ENCODE measurements around the gene NLRP9.
"Not testable (repeated sequence)": the region's sequence is repeated elsewhere in the genome, so short reads cannot be mapped to it uniquely, and the experiment has no call there.

Gene NLRP9

GRCh38 chr19:55738302-55738701 lies at the start of gene NLRP9:
TSS of gene NLRP9 (minus strand) at chr19:55738402. CDS start at chr19:55738374, 28 bp downstream.
- DNase-seq, result no peak

- no peak for DNase-seq
These were observed 42.9 kb upstream of the NLRP9 start for GRCh38 chr19:55781112-55781511.

GRCh38 chr19:55778331-55778730 lies 40.1 kb upstream of the NLRP9 start:
- DNase-seq, result no peak

DNA sequence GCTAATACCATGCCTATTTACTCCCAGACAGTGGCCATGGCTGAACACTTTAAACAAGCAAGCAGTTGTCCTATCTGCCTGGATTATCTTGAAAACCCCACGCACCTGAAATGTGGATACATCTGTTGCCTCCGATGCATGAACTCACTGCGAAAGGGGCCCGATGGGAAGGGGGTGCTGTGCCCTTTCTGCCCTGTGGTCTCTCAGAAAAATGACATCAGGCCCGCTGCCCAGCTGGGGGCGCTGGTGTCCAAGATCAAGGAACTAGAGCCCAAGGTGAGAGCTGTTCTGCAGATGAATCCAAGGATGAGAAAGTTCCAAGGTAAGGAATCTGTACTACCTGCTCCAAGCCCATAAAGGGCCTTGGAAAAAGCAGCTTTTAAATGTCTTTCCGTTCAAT lies 39.3 kb upstream of the NLRP9 start:
- DNase-seq, result no peak

GRCh38 chr19:55769632-55770031 lies 31.4 kb upstream of the NLRP9 start:
- DNase-seq, result not testable (repeated sequence)

- not testable (repeated sequence) for DNase-seq
These were observed 30.6 kb upstream of the NLRP9 start, which contains the start of gene RFPL4AL1 for GRCh38 chr19:55768818-55769217. TSS of gene RFPL4AL1 (plus strand) at chr19:55769118. CDS start at chr19:55771805, 2,687 bp downstream.

GRCh38 chr19:55766466-55766865 lies 28.3 kb upstream of the NLRP9 start:
- DNase-seq, result no peak

- not testable (repeated sequence) for DNase-seq
These were observed 20.6 kb upstream of the NLRP9 start, which contains the start of gene RFPL4A for GRCh38 chr19:55758797-55759196. TSS of gene RFPL4A (plus strand) at chr19:55759097. CDS start at chr19:55761801, 2,704 bp downstream.

DNA sequence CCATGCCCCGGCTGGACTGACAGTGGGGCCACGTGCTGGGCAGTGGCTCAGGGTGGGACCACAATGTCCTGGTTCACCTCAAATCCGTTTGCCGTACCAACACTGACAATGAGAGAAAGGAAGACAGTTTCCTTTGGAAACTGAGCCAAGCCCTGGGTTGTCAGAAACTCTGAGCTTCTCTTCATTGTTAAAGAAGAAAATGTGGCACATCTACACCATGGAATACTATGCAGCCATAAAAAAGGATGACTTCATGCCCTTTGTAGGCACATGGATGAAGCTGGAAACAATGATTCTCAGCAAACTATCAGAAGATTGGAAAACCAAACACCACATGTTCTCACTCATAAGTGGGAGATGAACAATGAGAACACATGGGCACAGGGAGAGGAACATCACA lies 18.6 kb upstream of the NLRP9 start:
- DNase-seq, result not testable (repeated sequence)

DNA sequence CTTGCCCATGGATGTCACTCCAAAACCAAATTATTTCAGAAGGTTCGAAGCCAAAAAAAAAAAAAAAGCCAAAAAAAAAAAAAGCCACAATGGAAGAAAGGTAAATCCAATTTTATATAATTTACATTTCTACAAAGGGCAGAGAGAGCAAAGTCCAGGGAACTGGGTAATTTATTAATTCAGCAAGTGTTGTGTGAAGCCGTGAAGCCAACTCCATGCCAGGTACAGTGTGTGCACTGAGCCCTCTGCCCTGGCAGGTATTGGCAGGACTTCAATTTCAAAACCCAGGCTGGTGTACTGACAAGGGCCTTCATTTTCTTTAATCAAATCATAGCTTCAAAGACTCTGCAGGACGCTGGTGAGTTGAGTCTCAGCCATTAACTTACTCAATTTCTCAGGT lies 15.2 kb upstream of the NLRP9 start:
- DNase-seq, result no peak

DNA sequence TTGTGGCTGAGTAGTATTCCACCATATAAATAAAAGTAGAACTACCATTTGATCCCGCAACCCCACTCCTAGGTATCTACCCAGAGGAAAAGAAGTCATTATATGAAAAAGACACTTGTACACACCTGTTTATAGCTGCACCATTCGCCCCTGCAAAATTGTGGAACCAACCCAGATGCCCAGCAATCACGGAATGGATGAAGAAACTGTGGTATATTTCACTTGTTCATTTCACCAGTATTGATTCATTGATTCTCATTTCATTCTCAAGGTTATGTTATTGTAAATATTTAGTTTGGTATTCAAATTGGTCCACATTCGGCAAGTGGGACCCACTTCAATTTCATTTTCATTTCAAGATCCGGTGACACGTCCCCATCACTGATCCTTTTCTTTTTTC lies 12.5 kb upstream of the NLRP9 start:
- no peak for DNase-seq

GRCh38 chr19:55730378-55730777 lies 7.8 kb downstream of the NLRP9 start:
- not testable (repeated sequence) for DNase-seq

DNA sequence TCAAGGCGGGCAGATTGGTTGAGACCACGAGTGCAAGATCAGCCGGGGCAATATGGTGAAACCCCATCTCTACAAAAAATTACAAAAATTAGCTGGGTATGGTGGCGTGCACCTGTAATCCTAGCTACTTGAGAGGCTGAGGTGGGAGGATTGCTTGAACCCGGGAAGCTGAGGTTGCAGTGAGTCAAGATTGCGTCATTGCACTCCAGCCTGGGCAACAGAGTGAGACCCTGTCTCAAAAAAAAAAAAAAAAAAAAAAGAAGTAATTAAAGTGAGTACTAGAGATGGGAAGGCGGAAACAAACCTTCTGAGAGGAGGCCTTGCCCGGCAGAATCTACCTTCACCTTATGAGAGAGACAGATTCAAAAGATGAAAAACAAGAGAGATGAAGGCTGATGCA lies 14.7 kb downstream of the NLRP9 start:
- no peak for DNase-seq

- DNase-seq, result no peak
These were observed 17.4 kb downstream of the NLRP9 start for GRCh38 chr19:55720801-55721200.

DNA sequence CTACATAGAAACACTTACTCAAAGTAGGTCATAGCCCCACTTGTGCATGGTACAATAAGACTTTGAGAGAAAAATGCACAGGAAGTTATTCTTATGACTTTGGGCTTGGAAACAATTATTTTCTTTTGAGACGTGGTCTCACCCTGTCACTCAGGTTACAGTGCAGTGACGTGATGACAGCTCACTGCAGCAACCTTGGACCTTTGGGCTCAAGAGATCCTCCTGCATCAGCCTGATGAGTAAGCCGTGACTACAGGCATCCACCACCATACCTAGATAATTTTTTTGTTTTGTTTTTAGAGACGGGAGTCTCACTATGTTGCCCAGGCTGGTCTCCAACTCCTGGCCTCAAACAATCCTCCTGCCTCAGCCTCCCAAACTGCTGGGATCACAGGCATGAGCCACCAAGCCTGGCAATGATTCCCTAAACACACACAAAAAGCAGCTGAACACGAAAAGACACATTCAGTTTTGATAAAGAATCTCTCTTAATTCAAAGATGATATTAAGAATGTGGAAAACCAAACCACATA lies 17.9 kb downstream of the NLRP9 start:
- DNase-seq, result no peak

GRCh38 chr19:55717879-55718711 lies 20.1 kb downstream of the NLRP9 start:
- DNase-seq, result not testable (repeated sequence)

DNA sequence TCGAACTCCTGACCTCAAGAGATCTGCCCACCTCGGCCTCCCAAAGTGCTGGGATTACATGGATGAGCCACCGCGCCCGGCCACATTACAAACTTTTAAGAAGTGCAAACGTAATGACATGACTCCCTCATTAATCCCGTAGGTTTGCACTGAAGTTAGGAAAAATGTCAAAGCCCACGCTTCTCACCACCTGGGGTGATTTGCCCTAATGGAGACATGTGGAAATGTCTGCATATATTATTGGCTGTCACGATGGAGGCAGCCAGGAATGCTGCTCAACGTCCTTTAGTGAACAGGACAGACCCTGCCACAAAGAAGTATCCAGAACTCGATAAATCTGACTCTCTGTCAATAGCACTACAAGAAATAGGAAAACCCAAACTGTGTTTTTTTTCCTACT lies 21.0 kb downstream of the NLRP9 start:
- no peak for DNase-seq

DNA sequence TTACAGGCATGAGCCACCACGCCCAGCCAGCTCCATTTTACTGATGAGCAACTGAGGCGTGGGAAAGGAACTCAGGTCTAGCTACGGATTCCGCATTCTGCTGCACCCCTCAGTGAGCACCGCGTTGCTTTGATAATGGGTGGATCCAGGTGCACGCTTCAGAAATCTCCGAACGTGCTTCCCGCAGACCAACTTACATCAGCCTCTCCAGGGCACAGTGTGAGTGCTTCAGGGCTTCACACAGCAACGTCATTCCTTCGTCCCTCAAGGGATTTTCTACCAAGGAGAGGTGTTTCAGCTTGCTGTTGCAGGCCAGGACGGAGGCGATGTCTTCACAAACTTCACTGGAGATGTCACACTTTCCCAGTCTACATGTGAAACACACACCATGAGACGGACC lies 21.7 kb downstream of the NLRP9 start:
- no peak for DNase-seq

GRCh38 chr19:55712804-55713631 lies 25.2 kb downstream of the NLRP9 start:
- DNase-seq, result no peak

DNA sequence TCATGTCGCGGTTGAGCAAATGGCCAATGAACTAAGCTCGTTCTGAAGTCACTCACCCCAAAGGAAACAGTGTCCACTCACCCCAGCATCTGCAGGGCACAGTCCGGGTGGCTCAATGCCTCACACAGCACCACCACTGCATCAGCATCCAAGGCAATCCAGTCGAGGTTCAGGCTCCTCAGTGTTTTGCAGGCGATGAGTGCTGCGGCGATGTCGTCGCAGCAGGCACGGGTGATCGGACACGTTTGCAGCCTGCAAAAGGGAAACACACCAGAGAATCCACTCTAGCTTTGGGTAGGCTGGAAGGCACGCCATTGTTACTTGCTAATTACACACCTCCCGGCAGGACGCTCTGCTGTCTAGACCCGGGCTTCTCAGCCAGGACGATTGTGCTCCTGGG lies 26.5 kb downstream of the NLRP9 start:
- no peak for DNase-seq

GRCh38 chr19:55705972-55706371 lies 32.2 kb downstream of the NLRP9 start:
- DNase-seq, result no peak

- DNase-seq, result no peak
These were observed 33.5 kb downstream of the NLRP9 start for GRCh38 chr19:55704494-55705245.

DNA sequence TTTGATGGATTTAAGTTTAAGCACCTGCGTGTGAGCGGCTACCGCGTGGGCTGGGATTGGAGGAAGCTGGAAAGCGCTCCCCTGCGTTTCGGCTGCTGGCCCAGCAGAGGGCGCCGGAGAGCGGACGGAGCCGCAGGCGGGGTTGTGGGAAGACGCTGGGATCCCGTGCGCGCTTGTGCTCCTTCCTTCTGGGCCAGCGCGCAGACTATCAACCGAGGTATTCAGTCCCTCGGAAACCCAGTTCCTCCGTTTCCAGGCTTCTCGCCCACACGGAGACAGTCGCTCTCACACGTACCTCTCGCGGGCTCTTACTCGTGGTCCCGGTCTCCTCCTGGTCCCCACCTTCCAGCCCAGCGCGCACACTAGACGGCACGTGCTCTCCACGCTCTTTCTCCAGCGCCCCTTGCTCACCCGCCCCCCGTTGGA lies 34.4 kb downstream of the NLRP9 start:
- DNase-seq, result no peak

All from left hindlimb (tissue), 1 donor.